ENCODE data around the gene SLC25A21.

SLC25A21 gene

DNA sequence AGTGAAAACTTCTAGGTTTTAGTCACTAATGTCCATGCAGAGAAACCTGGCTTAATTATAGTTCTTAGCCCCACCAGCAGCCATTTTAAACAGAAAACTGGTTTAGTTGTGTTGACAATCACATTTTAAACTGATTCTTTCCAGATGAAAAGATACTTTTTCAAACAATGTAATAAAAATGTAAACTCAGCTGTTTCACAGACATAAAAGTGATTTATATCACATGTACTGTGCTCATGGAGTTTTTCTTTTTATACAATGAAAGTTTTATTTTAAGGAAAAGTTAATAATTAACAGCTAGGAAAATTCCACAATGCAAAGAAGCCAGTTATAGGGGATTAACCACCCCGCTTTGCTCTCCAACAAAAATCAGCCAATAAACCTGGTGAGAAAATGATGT, 381.0 kb downstream of the SLC25A21 start:
- no peak overlapping the region for H3K4me3 ChIP-seq (replicated peaks; ENCODE audit: low read depth, low read length)
- TF ChIP-seq, protein P1, sequence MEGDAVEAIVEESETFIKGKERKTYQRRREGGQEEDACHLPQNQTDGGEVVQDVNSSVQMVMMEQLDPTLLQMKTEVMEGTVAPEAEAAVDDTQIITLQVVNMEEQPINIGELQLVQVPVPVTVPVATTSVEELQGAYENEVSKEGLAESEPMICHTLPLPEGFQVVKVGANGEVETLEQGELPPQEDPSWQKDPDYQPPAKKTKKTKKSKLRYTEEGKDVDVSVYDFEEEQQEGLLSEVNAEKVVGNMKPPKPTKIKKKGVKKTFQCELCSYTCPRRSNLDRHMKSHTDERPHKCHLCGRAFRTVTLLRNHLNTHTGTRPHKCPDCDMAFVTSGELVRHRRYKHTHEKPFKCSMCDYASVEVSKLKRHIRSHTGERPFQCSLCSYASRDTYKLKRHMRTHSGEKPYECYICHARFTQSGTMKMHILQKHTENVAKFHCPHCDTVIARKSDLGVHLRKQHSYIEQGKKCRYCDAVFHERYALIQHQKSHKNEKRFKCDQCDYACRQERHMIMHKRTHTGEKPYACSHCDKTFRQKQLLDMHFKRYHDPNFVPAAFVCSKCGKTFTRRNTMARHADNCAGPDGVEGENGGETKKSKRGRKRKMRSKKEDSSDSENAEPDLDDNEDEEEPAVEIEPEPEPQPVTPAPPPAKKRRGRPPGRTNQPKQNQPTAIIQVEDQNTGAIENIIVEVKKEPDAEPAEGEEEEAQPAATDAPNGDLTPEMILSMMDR (IDR thresholded peaks at IDR 0.05; ENCODE audit: insufficient read depth, low read length, poor library complexity, severe bottlenecking) = no peak
- no peak for DNase-seq (ENCODE audit: extremely low read depth, insufficient read length)

DNA sequence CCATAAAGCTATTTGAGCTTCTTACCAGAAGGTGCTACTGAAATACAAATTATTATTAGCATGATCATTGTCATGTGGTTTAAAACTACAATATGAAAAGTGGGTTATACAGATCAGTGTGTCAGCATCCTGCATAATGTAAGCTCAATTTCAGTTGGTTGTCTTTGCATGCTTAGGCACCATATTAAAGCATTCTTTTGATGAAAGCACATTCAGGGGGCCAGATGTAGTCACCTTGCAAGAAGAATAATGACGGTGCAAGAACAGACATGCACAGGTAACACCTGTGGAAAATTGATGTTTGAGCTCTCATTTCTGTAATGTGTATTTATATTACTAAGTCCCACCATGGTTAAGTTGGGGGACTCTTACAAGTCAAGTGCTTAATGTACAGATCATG, 386.9 kb downstream of the SLC25A21 start:
- H3K27me3 ChIP-seq (replicated peaks; ENCODE audit: control insufficient read depth, insufficient read depth, low read length) = no peaks in the 10 kb centered on the region
- H3K36me3 ChIP-seq (ENCODE audit: control insufficient read depth, insufficient read depth, low read length) = no peaks in the 10 kb centered on the region
- TF ChIP-seq, protein P1 (IDR thresholded peaks at IDR 0.05; ENCODE audit: insufficient read depth, low read length, poor library complexity, severe bottlenecking) = no peak
- DNase-seq (ENCODE audit: extremely low read depth, insufficient read length) = no peak
- H3K4me3 ChIP-seq (replicated peaks; ENCODE audit: low read depth, low read length) = no peak overlapping the region

More for the DNA sequence above, 381.0 kb downstream of the SLC25A21 start:
- H3K27me3 ChIP-seq (replicated peaks; ENCODE audit: control insufficient read depth, insufficient read depth, low read length) = no peaks in the 10 kb centered on the region
- no peaks in the 10 kb centered on the region for H3K36me3 ChIP-seq (ENCODE audit: control insufficient read depth, insufficient read depth, low read length)

DNA sequence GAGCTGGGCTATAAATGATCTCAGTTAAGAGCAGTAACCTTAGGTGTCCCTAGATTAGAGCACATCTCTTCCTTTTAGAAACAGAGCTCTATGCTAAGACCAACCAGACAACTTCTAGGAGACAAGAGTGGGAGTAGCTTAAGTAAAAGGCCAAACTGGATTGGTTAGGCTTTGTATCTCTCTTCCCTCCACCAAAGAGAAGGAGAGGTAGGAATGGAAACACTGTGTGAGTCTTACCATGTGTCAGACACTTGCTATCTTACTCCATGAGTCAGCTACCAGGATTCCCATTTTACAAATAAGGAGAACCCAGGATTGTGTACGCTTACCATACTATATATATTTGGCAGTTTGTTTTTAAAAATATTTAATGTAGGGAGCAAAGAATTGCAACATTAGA, 387.9 kb downstream of the SLC25A21 start:
- no peaks in the 10 kb centered on the region for H3K36me3 ChIP-seq (ENCODE audit: control insufficient read depth, insufficient read depth, low read length)
- DNase-seq (ENCODE audit: extremely low read depth, insufficient read length) = no peak
- no peaks in the 10 kb centered on the region for H3K27me3 ChIP-seq (replicated peaks; ENCODE audit: control insufficient read depth, insufficient read depth, low read length)
- no peak overlapping the region for H3K4me3 ChIP-seq (replicated peaks; ENCODE audit: low read depth, low read length)
- TF ChIP-seq, protein P1 (IDR thresholded peaks at IDR 0.05; ENCODE audit: insufficient read depth, low read length, poor library complexity, severe bottlenecking) = no peak

DNA sequence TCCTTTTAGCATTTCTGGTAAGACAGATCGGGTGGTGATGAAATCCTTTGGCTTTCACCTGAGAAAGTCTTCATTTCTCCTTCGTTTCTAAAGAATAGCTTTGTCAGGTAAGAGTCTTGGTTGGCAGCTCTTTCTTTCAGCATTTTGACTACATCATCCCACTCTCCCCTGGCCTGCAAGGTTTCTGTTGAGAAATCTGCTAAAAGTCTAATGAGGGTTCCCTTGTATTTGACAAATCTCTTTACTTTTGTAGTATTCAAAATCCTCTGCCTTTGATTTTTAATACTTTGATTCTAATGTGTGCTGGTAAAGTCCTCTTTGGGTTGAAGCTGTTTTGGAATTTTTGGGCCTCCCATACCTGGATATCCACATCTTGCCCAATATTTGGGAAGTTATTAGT, 390.5 kb downstream of the SLC25A21 start:
- Histone ChIP-seq H3K4me3 (replicated peaks; ENCODE audit: low read depth, low read length) (no peak overlapping the region), H3K27me3 (replicated peaks; ENCODE audit: control insufficient read depth, insufficient read depth, low read length) (no peaks in the 10 kb centered on the region), H3K36me3 (ENCODE audit: control insufficient read depth, insufficient read depth, low read length) (no peaks in the 10 kb centered on the region)
- TF ChIP-seq, protein P1 (IDR thresholded peaks at IDR 0.05; ENCODE audit: insufficient read depth, low read length, poor library complexity, severe bottlenecking) = no peak
- no peak for DNase-seq (ENCODE audit: extremely low read depth, insufficient read length)

DNA sequence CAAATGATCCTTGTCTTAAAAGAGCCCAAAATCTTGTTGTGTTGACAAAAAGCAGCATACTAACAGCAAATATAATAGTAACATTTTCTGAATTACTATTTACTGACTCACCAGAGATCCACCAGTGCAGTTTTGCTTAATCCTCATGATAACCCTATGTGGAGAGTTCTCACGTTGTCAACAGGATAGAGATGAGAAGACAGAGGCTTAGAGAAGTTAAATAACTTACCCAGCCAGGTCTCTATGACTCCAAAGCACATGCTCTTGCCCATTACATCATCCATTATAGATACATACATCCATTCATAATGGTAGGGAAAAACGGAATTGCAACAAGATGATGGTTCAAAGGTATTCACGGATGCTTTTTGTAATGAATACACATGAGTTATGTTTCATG, 398.8 kb downstream of the SLC25A21 start:
- TF ChIP-seq, protein P1 (IDR thresholded peaks at IDR 0.05; ENCODE audit: insufficient read depth, low read length, poor library complexity, severe bottlenecking) = no peak
- H3K27me3 ChIP-seq (replicated peaks; ENCODE audit: control insufficient read depth, insufficient read depth, low read length) = no peaks in the 10 kb centered on the region
- H3K36me3 ChIP-seq (ENCODE audit: control insufficient read depth, insufficient read depth, low read length) = no peaks in the 10 kb centered on the region
- no peak overlapping the region for H3K4me3 ChIP-seq (replicated peaks; ENCODE audit: low read depth, low read length)
- no peak for DNase-seq (ENCODE audit: extremely low read depth, insufficient read length)

DNA sequence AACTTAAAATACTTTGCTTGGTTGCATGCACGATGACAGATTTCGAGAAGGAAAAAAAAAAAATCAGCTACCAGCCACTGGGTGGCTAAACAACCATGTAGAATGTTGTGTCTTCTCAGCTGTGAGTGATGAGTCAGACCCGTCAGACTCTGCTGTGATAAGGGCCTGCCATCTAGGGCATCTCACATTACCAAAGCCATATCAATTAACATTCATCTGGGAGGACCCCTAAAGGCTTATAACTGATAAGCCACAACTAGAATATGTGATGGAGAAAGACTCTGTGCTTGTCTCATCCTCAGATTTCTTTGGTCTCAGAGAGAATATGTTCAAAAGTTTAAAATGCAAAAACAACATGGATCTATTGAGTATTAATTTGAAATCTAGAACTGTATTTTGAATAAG, 399.3 kb downstream of the SLC25A21 start:
- Histone ChIP-seq H3K36me3 (ENCODE audit: control insufficient read depth, insufficient read depth, low read length) (no peaks in the 10 kb centered on the region), H3K4me3 (replicated peaks; ENCODE audit: low read depth, low read length) (no peak overlapping the region), H3K27me3 (replicated peaks; ENCODE audit: control insufficient read depth, insufficient read depth, low read length) (no peaks in the 10 kb centered on the region)
- DNase-seq (ENCODE audit: extremely low read depth, insufficient read length) = no peak
- TF ChIP-seq, protein P1 (IDR thresholded peaks at IDR 0.05; ENCODE audit: insufficient read depth, low read length, poor library complexity, severe bottlenecking) = peak; percentile 11
